LoVo (cell line): ENCODE results near the gene ZAP70.

ENCODE experiments used
- DNase-seq: peaks from one replicate; pipeline ENCODE4 v3.0.0-alpha.2; 2016; ENCODE audit warnings: low spot score

Gene ZAP70

GRCh38 chr2:97752342-97753334 is 39.3 kb downstream of the ZAP70 start:
- DNase-seq = no peak

DNA sequence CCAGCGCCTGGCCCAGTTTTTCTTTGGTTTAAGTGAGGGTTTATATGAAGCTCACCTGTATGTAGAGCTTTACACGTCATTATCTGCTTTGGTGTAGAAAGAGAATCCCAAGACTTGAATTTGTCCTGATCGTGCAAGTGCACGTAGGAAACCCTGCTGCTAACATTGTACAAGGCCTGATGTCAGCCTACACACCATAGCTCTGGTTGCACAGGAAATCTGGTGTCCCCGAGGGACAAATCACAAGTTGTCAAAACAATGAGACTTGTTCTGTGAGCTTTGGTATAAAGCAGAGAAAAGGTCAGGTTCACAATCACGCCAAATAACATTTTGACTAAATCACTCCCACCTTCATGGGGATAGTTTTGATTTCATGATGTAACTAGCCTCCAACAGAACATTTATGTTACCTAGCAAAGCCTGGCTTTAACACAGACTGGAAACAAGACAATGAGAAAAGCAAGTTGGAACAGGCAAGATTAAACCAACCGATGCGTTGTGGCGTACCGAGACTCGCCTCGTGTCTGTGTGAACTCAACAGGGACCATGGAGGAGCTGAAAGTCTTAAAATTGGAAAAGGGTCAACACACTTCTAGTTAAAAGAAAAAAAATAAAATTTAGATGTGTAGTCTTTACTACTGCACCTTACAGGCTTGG is 41.4 kb downstream of the ZAP70 start:
- no peak for DNase-seq

DNA sequence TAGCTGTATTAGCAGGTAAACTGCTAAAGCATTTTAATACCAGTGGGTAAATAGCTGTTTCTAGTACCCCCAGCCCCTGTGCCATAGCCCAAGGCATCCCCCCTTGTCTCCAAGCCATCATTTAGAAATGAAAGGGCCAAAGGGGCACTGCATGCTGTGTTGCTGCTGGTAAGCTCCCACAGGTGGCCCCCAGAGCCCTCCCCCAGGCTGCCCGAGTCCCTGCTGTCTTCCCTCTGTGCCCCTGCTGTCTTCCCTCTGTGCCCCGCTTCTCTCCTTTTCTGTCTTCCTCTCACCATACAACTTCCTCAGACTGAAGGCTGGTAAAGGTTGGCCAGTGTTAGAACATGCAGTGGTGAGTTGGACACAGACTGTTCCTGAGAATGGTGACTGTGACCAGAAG is 42.1 kb downstream of the ZAP70 start:
- DNase-seq = no peak

DNA sequence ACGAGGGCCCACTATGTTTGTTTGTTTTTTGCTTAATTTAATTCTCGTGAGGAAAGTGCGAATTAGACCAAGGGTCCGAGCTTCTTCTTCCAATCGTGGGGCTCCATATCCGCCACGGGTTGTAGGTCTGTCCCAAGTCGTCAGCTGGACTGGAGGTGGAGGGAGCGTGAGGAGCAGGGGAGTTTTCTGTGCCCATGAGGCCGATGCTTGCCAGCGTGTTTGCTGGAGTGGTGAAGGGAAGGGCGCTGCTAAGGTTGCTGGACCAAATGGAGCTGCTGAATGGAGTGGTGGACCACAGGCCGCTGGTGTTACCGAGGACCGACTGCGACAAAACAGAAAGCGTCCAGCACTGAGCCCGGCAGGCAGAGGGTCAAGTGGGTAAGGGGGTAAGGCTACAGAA is 43.7 kb downstream of the ZAP70 start:
- no peak for DNase-seq

DNA sequence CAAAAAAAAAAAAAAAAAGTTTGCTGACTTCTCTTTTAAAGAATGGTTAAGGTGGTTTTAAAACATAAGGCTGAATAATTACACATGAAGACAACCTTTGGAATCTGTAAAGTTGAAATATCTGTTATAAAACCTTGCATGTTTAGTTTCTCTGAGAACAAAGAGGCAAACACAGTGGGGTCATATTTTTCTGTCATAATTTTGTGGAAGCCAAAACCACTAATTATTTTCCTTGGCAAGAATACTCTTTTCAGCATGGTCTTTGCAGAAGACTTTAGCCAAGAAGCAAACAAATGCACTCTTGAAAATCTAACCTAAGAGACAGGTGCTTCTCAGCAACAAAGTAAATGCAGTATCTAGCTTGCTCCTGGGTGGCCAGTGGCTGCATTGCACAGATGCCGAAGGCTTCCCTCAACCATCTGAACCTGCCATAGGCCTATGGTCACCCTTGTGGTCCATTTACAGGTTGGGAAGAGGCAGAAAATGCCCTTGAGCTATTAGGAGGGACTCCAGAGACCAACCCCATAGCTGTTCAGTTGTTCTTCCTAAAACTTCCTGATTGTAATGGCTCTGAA is 44.8 kb downstream of the ZAP70 start:
- no peak for DNase-seq

DNA sequence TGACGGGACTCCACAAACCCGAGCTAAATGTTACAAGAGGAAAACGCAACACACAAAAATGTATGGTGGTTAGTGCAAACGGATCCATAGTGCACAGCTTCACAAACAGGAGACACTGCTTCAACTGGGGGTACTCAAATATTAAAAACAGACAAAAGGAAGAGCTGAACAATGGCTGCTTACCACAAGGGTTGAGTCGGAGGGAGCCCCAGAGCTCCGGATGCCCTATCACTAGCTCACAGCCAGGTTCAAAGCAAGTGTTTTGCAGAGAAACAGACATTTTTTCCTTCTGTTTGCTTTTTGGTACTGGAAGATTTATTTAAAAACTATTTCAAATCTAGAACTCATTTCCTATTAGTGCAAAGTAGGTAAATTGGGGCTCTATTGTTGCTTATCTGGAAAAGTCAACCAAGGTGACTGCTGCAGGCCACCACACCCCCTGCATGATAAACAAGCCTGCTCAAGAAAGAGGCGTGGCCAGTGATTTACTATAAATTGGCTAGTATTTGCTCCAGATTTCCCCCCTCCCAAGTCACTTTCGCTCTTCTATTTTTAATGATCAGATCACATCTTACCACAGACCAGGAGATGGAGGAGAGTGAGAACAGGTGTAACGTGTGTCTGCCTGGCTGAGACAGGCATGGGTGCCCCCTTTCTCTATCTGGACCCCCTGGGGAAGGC is 46.5 kb downstream of the ZAP70 start:
- DNase-seq = no peak

GRCh38 chr2:97760480-97761049 is 47.2 kb downstream of the ZAP70 start:
- no peak for DNase-seq

DNA sequence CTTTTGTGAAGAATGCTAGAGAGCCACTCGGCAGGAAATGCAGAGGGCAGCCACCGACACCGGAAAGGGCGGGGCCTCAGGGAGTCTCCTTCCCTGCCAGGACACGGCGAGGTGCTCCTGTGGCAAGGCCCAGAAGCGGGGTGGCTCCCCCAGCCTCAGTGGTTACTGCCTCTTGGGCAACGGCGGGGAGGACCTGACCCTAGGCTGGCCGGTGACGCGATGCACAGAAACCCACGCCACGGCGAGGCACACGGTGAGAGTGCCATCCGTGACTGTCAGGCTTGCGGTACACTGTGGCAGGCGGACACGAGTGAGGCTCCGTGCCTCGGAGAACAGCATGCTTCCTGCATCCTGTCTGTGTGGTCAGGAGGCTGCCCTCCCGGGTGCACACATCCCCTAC is 47.8 kb downstream of the ZAP70 start:
- DNase-seq = no peak

GRCh38 chr2:97763176-97763845 is 49.9 kb downstream of the ZAP70 start:
- no peak for DNase-seq

DNA sequence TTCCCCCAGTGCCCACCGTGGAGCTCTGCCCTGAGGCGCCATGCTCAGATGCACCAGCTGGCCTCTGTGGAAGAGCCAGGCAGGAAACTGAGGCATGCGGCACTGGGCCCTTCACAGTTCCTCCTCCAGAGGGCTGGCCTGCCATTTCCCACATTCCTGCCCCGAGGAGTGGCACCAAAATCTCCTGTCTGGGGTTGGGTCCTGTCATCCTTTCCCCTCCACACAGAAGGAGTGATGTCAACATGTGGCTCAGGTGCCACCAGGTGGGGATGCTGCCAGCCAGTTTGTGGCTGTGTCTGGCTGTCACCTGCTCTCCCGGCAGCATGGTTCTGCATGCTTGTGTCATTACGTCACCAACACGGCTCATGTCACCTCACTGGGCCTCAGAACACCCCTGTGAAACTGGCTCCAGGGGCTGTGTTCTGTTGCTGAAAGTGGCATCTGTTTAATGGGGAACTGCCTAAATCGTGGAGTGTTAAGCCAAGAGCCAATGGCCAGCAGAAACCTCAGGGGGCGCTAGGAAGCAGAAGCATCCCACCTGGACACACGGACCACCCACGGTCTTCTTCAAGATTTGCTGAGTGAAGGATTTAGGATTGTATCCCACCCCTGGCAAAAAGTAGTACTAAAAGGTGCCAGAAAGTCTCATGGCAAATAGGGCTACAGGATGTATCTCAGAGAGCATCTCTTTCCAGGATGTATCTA is 51.3 kb downstream of the ZAP70 start:
- DNase-seq = no peak

GRCh38 chr2:97765933-97766332 is 52.6 kb downstream of the ZAP70 start:
- DNase-seq = no peak

GRCh38 chr2:97766567-97766966 is 53.2 kb downstream of the ZAP70 start:
- DNase-seq = no peak

DNA sequence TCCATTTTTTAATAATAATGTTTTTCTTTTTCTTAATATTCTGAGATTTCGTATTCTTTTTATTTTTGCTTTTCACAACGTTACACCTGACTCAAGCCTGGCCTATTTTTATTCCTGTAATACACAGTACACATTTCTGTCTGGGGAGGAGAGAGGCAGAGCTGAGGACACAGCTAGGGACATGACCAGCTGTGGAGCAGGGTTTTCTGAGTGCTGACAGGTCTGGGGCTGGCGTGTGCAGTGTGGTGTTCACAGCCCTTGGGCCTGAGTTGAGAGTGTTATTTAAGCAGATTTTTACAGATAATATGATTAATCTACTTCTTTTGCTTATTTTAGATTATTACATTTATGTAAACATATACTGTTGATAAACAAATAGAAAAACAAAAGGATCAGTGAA is 55.9 kb downstream of the ZAP70 start:
- no peak for DNase-seq

DNA sequence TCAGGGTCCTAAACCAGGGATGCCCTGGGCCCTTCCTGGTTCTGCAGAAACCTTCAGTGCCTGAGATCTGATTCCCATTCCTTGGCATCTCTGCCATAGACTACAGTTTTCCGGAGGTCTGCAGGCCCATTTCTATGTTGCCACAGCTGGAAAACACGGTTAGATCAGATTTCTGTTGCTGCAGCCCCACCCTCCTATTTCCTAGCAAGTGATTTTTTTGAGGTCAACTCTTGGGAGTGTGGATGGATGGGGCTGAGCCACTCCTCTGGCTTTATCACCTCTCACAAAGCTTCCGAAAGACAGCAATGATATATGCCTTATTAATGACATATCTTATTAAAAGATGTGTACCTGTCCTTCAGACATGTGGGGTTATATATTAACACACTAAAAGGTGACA is 56.3 kb downstream of the ZAP70 start:
- DNase-seq = no peak

DNA sequence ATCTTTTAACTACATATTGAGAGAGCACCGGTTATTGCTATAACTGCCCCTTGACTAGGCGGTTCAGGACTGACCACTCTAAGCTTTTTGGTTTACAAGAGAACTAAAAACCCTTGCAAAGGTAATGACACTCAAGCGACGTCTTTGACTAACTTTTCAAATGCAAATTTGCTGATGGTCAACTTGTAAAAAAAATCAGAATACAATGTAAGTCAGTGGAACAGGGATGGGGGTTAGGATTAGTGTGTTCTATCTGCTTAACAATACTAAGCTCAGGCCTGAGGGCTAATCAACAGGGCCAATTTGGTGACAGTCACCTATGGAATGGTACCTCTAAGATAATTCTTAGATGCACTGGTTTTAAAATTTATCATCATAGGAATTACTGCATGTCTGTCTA is 57.1 kb downstream of the ZAP70 start:
- DNase-seq = no peak

- no peak for DNase-seq
Observed at GRCh38 chr2:97774425-97774824, 61.0 kb downstream of the ZAP70 start.

DNA sequence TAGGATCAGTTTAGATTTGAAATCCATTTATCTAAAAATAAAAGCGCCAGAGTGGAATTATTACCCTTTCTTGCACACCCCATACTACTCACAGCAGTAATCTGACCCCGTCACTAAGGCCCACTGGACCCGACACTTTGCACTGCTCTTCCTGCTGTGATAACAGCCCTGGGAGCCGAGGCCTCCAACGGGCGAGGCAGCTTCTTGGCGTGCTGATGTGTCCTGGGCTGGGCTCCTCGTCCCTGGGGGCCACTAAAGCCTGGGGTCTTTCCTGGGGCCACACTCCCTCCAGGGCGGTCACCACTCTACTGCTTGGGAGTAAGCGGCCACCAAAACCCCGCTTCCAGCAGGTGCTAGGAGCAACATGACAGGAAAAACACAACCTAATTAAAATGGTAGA is 61.7 kb downstream of the ZAP70 start:
- no peak for DNase-seq

DNA sequence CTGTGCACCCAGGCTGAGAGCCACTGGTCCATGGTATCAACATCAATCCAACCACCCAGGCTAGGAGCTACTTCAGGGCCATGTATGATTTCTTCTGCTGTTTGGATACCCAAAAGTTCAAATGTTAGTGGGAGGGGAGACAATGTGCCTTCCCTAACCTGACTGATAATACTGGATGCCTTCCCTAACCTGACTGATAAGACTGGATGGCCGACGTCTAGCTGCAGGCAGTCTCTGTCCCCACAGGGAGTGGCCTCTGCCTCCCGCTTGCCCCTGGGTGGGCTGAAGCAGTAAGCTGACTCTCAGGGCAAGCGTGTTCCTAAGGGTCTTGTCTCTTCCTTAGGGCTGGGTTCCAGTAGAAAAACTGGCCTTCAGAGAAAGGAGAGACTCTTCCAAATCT is 65.8 kb downstream of the ZAP70 start:
- no peak for DNase-seq

GRCh38 chr2:97781981-97782380 is 68.6 kb downstream of the ZAP70 start:
- DNase-seq = peak; percentile 61

- DNase-seq = no peak
Observed at GRCh38 chr2:97784953-97785352, 71.6 kb downstream of the ZAP70 start.

DNA sequence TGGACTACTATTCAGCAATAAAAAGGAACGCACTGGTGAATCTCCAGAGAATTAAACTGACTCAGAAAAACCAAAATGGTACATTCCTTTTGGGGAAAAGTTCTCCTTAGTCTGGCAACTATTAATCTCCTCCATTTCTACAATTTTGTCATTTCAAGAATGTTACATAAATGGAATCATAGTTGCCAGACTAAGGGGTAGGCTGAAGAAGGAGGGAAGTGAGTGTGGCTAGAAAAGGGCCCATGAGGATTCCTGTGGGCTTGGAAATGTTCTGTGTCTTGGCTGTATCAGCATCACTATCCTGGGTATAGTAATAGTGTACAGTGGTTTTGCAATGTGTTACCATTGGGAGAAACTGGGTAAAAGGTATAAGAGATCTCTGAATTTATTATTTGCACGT is 72.4 kb downstream of the ZAP70 start:
- DNase-seq = no peak
